ENCODE measurements around the gene SLC35F2. TPM values are rescaled to one million over a fixed set of nuclear protein-coding genes. Genes with fewer than 3 reads are reported as not detected.

The SLC35F2 gene
- total RNA-seq, 1 donor, result 9.9 TPM

- no peak for DNase-seq (ENCODE audit: low read depth)
- TF ChIP-seq CTCF (IDR thresholded peaks at IDR 0.05; ENCODE audit: insufficient read depth, low read length), result no peak
- H3K4me3 ChIP-seq (ENCODE audit: low read depth, low read length), result no peak overlapping the region
Observed at GRCh38 chr11:107744736-107745135, 113.9 kb downstream of the SLC35F2 start.

- TF ChIP-seq CTCF (IDR thresholded peaks at IDR 0.05; ENCODE audit: insufficient read depth, low read length), result no peak
- DNase-seq (ENCODE audit: low read depth), result no peak
- no peak overlapping the region for H3K4me3 ChIP-seq (ENCODE audit: low read depth, low read length)
Observed at GRCh38 chr11:107743191-107743590, 115.4 kb downstream of the SLC35F2 start.

- peak; percentile 45 for DNase-seq (ENCODE audit: low read depth)
- H3K4me3 ChIP-seq (ENCODE audit: low read depth, low read length), result no peak overlapping the region
- peak; percentile 72 for TF ChIP-seq CTCF (IDR thresholded peaks at IDR 0.05; ENCODE audit: insufficient read depth, low read length)
Observed at GRCh38 chr11:107741044-107741823, 117.4 kb downstream of the SLC35F2 start.

Other genes starting within 250 kb of the SLC35F2 start
- not detected in 2 replicates for gene SLN, start 146.7 kb downstream of the SLC35F2 start, total RNA-seq (ENCODE audit: low replicate concordance)
- gene RAB39A, start 69.7 kb upstream of the SLC35F2 start, total RNA-seq (ENCODE audit: low replicate concordance), result not detected in 2 replicates
- gene CUL5, start 150.1 kb upstream of the SLC35F2 start, total RNA-seq (ENCODE audit: low replicate concordance), result 38.4 and 39.1 TPM in 2 replicates

Data from fibroblast of the aortic adventitia (primary cell).